ENCODE measurements around the gene COX15.
A peak's percentile ranks its signal among the peaks of the same experiment; 100 is the strongest.

The COX15 gene

GRCh38 chr10:99714446-99714845, 17.5 kb downstream of the COX15 start:
- Histone ChIP-seq H3K4me2 (ENCODE audit: low read length) (no peak overlapping the region), H3K9ac (no peak overlapping the region), H3K79me2 (no peaks in the 10 kb centered on the region), H3K4me3 (ENCODE audit: low read depth, low read length) (no peak overlapping the region), H3K4me1 (no peaks in the 10 kb centered on the region), H2AFZ (no peak overlapping the region), H3K27me3 (ENCODE audit: control insufficient read depth, insufficient read depth, low read length) (no peaks in the 10 kb centered on the region), H3K27ac (no peak overlapping the region), H3K36me3 (ENCODE audit: control insufficient read depth, insufficient read depth, low read length) (no peaks in the 10 kb centered on the region), H3K9me3 (ENCODE audit: control insufficient read depth, low read length) (no peaks in the 10 kb centered on the region)
- TF ChIP-seq CTCF (IDR thresholded peaks at IDR 0.05): no peak

GRCh38 chr10:99711129-99711719, 20.7 kb downstream of the COX15 start:
- H3K9me3 ChIP-seq (ENCODE audit: control insufficient read depth, low read length): no peaks in the 10 kb centered on the region
- no peak overlapping the region for H3K9ac ChIP-seq
- H3K36me3 ChIP-seq (ENCODE audit: control insufficient read depth, insufficient read depth, low read length): no peaks in the 10 kb centered on the region
- no peaks in the 10 kb centered on the region for H3K27me3 ChIP-seq (ENCODE audit: control insufficient read depth, insufficient read depth, low read length)
- H3K4me1 ChIP-seq: no peaks in the 10 kb centered on the region
- TF ChIP-seq CTCF (IDR thresholded peaks at IDR 0.05): peak; percentile 35
- H2AFZ ChIP-seq: no peak overlapping the region
- no peak overlapping the region for H3K4me3 ChIP-seq (ENCODE audit: low read depth, low read length)
- no peak overlapping the region for H3K27ac ChIP-seq
- no peak overlapping the region for H3K4me2 ChIP-seq (ENCODE audit: low read length)
- H3K79me2 ChIP-seq: no peaks in the 10 kb centered on the region

GRCh38 chr10:99709480-99710229, 22.3 kb downstream of the COX15 start:
- Histone ChIP-seq H3K4me2 (ENCODE audit: low read length) (no peak overlapping the region), H3K4me1 (no peaks in the 10 kb centered on the region), H3K36me3 (ENCODE audit: control insufficient read depth, insufficient read depth, low read length) (no peaks in the 10 kb centered on the region), H3K9ac (no peak overlapping the region), H3K4me3 (ENCODE audit: low read depth, low read length) (no peak overlapping the region), H3K9me3 (ENCODE audit: control insufficient read depth, low read length) (no peaks in the 10 kb centered on the region), H3K27me3 (ENCODE audit: control insufficient read depth, insufficient read depth, low read length) (no peaks in the 10 kb centered on the region), H3K79me2 (no peaks in the 10 kb centered on the region), H3K27ac (no peak overlapping the region), H2AFZ (no peak overlapping the region)
- no peak for TF ChIP-seq CTCF (IDR thresholded peaks at IDR 0.05)

GRCh38 chr10:99708428-99709012, 23.4 kb downstream of the COX15 start:
- no peak overlapping the region for H3K9ac ChIP-seq
- no peak overlapping the region for H3K4me2 ChIP-seq (ENCODE audit: low read length)
- H2AFZ ChIP-seq: no peak overlapping the region
- no peak overlapping the region for H3K4me3 ChIP-seq (ENCODE audit: low read depth, low read length)
- H3K27me3 ChIP-seq (ENCODE audit: control insufficient read depth, insufficient read depth, low read length): no peaks in the 10 kb centered on the region
- no peaks in the 10 kb centered on the region for H3K9me3 ChIP-seq (ENCODE audit: control insufficient read depth, low read length)
- no peak overlapping the region for H3K27ac ChIP-seq
- no peaks in the 10 kb centered on the region for H3K4me1 ChIP-seq
- no peaks in the 10 kb centered on the region for H3K79me2 ChIP-seq
- no peaks in the 10 kb centered on the region for H3K36me3 ChIP-seq (ENCODE audit: control insufficient read depth, insufficient read depth, low read length)
- TF ChIP-seq CTCF (IDR thresholded peaks at IDR 0.05): no peak

Data from parathyroid adenoma (tissue), 2 donors.